Neuron (in vitro differentiated cells): ENCODE results near the gene ST7.

Experiments
- H2AFZ ChIP-seq: one replicate; pipeline ENCODE4 v1.6.1; 2013; ENCODE audit warnings: low read depth, mild to moderate bottlenecking, inconsistent platforms, low read length, moderate library complexity
- H3K27me3 ChIP-seq: one replicate; pipeline ENCODE4 v1.6.1; 2013; ENCODE audit warnings: low read length; ENCODE audit not compliant: insufficient read depth
- H3K36me3 ChIP-seq: one replicate; pipeline ENCODE4 v1.6.1; 2013; ENCODE audit warnings: low read length; ENCODE audit not compliant: insufficient read depth
- H3K4me1 ChIP-seq: one replicate; pipeline ENCODE4 v1.6.1; 2013; ENCODE audit warnings: low read length; ENCODE audit not compliant: insufficient read depth
- H3K4me3 ChIP-seq: 2 replicates; pipeline ENCODE4 v1.5.1; 2013; ENCODE audit warnings: mild to moderate bottlenecking, low read length, moderate library complexity
- H3K9me3 ChIP-seq: one replicate; pipeline ENCODE4 v1.6.1; 2013; ENCODE audit warnings: low read length

The ST7 gene

GRCh38 chr7:117053432-117053831 is 100.1 kb downstream of the ST7 start:
- Histone ChIP-seq H2AFZ (no peak overlapping the region), H3K27me3 (no peaks in the 10 kb centered on the region), H3K9me3 (no peaks in the 10 kb centered on the region), H3K4me1 (peaks cover 7% of the 10 kb centered on the region), H3K36me3 (peaks cover 3% of the 10 kb centered on the region), H3K4me3 (no peak overlapping the region)

GRCh38 chr7:117061751-117062150 is 108.5 kb downstream of the ST7 start:
- H3K4me1 ChIP-seq, result no peaks in the 10 kb centered on the region
- no peak overlapping the region for H3K4me3 ChIP-seq
- H3K36me3 ChIP-seq, result no peaks in the 10 kb centered on the region
- H3K27me3 ChIP-seq, result no peaks in the 10 kb centered on the region
- no peaks in the 10 kb centered on the region for H3K9me3 ChIP-seq
- no peak overlapping the region for H2AFZ ChIP-seq

GRCh38 chr7:117062300-117062699 is 109.0 kb downstream of the ST7 start:
- Histone ChIP-seq H3K36me3 (no peaks in the 10 kb centered on the region), H3K9me3 (no peaks in the 10 kb centered on the region)

DNA sequence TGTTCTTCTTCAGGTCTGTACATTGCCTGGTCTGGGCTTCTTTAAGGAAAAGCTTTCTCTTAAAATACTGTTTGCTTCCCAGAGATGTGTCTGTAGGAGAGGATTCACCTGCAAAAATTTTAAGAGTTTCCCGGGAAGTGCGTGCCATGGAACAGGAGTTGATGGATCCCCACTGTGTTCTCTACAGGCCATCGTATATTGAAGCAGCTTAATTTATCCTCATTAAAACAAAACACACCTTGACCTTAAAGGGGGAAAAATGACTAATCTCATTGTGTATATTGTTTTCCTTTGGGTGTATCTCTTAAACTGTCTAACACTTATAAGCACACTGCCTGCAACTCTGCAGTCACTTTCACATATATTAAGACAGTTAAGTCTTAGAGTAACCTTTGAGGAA is 111.4 kb downstream of the ST7 start:
- Histone ChIP-seq H3K27me3 (no peaks in the 10 kb centered on the region), H2AFZ (no peak overlapping the region), H3K36me3 (no peaks in the 10 kb centered on the region), H3K4me3 (no peak overlapping the region), H3K9me3 (no peaks in the 10 kb centered on the region), H3K4me1 (peaks cover 8% of the 10 kb centered on the region)

More at GRCh38 chr7:117062300-117062699, 109.0 kb downstream of the ST7 start:
- H3K4me3 ChIP-seq, result no peak overlapping the region
- no peaks in the 10 kb centered on the region for H3K4me1 ChIP-seq
- no peaks in the 10 kb centered on the region for H3K27me3 ChIP-seq
- H2AFZ ChIP-seq, result no peak overlapping the region

- no peaks in the 10 kb centered on the region for H3K36me3 ChIP-seq
- H3K4me1 ChIP-seq, result peaks cover 8% of the 10 kb centered on the region
- H3K4me3 ChIP-seq, result no peak overlapping the region
- no peak overlapping the region for H2AFZ ChIP-seq
- H3K9me3 ChIP-seq, result no peaks in the 10 kb centered on the region
- H3K27me3 ChIP-seq, result no peaks in the 10 kb centered on the region
These were observed 112.4 kb downstream of the ST7 start for GRCh38 chr7:117065571-117066150.

- H3K4me1 ChIP-seq, result peaks cover 8% of the 10 kb centered on the region
These were observed 113.4 kb downstream of the ST7 start for GRCh38 chr7:117066668-117067067.

GRCh38 chr7:117067340-117067739 is 114.0 kb downstream of the ST7 start:
- H3K4me1 ChIP-seq, result peaks cover 8% of the 10 kb centered on the region
- H3K27me3 ChIP-seq, result no peaks in the 10 kb centered on the region
- no peaks in the 10 kb centered on the region for H3K36me3 ChIP-seq
- no peak overlapping the region for H2AFZ ChIP-seq
- no peaks in the 10 kb centered on the region for H3K9me3 ChIP-seq
- H3K4me3 ChIP-seq, result no peak overlapping the region

More at GRCh38 chr7:117066668-117067067, 113.4 kb downstream of the ST7 start:
- H2AFZ ChIP-seq, result no peak overlapping the region
- no peak overlapping the region for H3K4me3 ChIP-seq
- H3K27me3 ChIP-seq, result no peaks in the 10 kb centered on the region
- no peaks in the 10 kb centered on the region for H3K9me3 ChIP-seq
- no peaks in the 10 kb centered on the region for H3K36me3 ChIP-seq

DNA sequence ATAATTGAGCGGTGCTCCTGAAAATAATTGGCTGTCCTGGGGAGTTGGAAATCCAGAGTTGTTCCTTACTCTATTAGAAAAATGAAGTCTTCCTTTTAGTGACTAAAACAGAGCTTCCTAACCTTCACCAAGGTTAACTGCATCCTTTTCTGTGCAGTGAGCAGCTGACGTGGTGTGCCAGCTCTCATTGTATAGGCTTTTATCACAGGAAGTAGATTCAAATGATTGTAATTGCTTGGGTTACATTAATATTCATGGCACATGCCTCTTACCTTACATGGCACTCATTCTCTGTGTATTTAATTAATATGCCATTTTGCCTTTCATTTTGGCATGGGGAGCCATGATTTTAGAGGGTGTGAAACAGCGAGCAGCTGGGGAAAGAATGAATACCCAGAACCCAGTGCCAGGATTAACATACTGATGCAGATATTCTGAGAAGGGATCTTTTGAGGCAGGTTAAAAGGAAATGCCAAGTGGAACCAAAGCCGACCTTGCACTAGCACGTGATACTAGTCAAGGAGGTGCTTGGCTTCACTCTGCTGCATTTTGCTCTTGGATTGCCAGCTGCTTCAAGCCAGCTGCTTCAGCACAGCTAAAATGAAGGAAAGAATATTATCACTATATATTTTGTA is 115.3 kb downstream of the ST7 start:
- no peaks in the 10 kb centered on the region for H3K9me3 ChIP-seq
- peaks cover 13% of the 10 kb centered on the region for H3K4me1 ChIP-seq
- H2AFZ ChIP-seq, result no peak overlapping the region
- no peak overlapping the region for H3K4me3 ChIP-seq
- H3K27me3 ChIP-seq, result no peaks in the 10 kb centered on the region
- no peaks in the 10 kb centered on the region for H3K36me3 ChIP-seq

DNA sequence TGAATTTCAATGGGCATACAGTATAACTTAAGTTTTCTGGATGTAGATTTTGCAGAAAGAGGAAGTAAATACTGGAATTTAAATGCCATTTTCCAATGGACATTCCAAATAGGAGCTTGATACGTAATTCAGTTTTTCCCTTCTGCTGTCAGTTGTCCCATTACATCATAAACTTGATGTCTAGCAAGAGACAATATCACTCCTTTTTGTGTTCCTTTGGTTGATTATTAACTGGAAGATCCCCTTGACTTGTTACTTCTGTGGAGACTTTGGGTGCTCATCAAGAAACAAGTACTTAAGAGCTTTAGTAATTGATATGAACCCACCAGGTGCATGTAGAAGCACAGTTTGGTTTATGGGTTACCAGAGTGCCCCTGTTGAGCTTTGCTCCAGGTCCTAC is 116.1 kb downstream of the ST7 start:
- H3K36me3 ChIP-seq, result no peaks in the 10 kb centered on the region
- H3K4me1 ChIP-seq, result peaks cover 13% of the 10 kb centered on the region
- H3K4me3 ChIP-seq, result no peak overlapping the region
- H3K27me3 ChIP-seq, result no peaks in the 10 kb centered on the region
- no peaks in the 10 kb centered on the region for H3K9me3 ChIP-seq
- no peak overlapping the region for H2AFZ ChIP-seq

GRCh38 chr7:117071551-117071950 is 118.2 kb downstream of the ST7 start:
- peaks cover 2% of the 10 kb centered on the region for H3K9me3 ChIP-seq
- H2AFZ ChIP-seq, result no peak overlapping the region
- H3K4me1 ChIP-seq, result peaks cover 15% of the 10 kb centered on the region
- H3K36me3 ChIP-seq, result no peaks in the 10 kb centered on the region
- no peak overlapping the region for H3K4me3 ChIP-seq
- H3K27me3 ChIP-seq, result no peaks in the 10 kb centered on the region

- Histone ChIP-seq H3K9me3 (peaks cover 2% of the 10 kb centered on the region), H3K27me3 (no peaks in the 10 kb centered on the region), H3K36me3 (no peaks in the 10 kb centered on the region), H3K4me3 (no peak overlapping the region), H3K4me1 (peaks cover 20% of the 10 kb centered on the region), H2AFZ (no peak overlapping the region)
These were observed 119.4 kb downstream of the ST7 start for GRCh38 chr7:117072620-117073118.

GRCh38 chr7:117074378-117074777 is 121.1 kb downstream of the ST7 start:
- Histone ChIP-seq H3K36me3 (no peaks in the 10 kb centered on the region), H2AFZ (no peak overlapping the region), H3K4me3 (no peak overlapping the region), H3K9me3 (peaks cover 2% of the 10 kb centered on the region), H3K4me1 (peaks cover 12% of the 10 kb centered on the region), H3K27me3 (no peaks in the 10 kb centered on the region)

- Histone ChIP-seq H3K9me3 (peaks cover 2% of the 10 kb centered on the region), H3K27me3 (no peaks in the 10 kb centered on the region), H3K4me3 (no peak overlapping the region), H2AFZ (no peak overlapping the region), H3K36me3 (no peaks in the 10 kb centered on the region), H3K4me1 (peaks cover 12% of the 10 kb centered on the region)
These were observed 122.6 kb downstream of the ST7 start for GRCh38 chr7:117075934-117076333.
